HG02981 (cell line): ENCODE measurements around the gene TM2D1.
"Not testable (repeated sequence)": the region's sequence is repeated elsewhere in the genome, so short reads cannot be mapped to it uniquely, and the experiment has no call there.

ENCODE experiments used
- ATAC-seq: cut with Tn5 transposase; IDR thresholded peaks from one replicate; pipeline ENCODE4 v1.9.1; 2021; ENCODE audit warnings: mild to moderate bottlenecking, moderate library complexity; ENCODE audit not compliant: unreplicated experiment

Gene TM2D1

DNA sequence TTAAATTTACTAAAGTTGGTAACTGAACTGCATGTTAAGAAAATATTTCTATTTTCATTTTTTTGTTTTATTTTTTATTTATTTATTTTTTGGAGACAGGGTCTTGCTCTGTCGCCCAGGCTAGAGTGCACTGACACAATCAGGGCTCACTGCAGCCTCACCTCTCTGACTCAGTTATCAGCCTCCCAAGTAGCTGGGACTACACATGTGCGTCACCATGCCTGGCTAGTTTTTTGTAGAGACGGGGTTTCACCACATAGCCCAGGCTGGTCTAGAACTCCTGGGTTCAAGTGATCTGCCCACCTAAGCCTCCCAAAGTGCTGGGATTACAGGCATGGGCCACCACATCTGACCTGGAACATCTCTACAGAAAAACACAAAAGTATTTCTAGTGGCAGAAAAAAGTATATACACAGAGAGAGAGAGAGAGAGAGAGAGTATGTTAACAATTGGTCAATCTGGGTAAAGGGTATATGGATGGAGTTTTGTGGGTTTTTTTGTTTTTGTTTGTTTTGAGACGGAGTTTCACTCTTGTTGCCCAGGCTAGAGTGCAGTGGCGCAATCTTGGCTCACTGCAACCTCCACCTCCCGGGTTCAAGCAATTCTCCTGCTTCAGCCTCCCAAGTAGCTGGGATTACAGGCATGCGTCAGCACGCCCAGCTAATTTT is 5.8 kb downstream of the TM2D1 start:
- ATAC-seq: not testable (repeated sequence)

DNA sequence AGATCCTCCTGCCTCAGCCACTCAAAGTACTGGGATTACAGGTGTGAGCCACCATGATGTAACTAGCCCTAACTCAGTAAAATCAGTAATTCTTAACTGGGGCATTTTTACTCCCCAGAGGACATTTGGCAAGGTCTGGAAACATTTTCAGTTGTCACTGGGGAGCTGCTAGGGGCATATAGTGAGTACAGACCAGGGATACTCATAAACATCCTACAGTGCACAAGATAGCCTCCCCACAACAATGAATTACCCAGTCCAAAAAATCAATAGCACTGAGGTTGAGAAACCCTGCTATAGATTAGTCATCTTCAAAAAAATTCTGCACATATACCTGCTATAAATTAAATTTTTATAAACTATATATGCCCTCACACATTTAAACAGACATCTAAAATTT is 13.0 kb downstream of the TM2D1 start:
- ATAC-seq: no peak

DNA sequence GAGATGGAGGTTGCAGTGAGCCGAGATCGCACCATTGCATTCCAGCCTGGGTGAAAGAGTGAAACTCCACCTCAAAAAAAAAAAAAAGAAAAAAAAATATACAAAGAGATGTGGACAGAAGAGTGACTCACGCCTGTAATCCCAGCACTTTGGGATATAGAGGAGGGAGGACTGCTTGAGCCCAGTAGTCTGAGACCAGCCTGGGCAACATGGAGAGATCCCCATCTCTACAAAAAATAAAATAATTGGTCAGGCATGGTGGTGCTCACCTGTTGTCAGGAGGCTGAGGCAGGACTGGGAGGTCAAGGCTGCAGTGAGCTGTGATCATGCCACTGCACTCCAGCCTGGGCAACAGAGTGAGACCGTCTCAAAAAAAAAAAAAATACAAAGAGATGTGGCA is 13.7 kb downstream of the TM2D1 start:
- ATAC-seq: not testable (repeated sequence)

DNA sequence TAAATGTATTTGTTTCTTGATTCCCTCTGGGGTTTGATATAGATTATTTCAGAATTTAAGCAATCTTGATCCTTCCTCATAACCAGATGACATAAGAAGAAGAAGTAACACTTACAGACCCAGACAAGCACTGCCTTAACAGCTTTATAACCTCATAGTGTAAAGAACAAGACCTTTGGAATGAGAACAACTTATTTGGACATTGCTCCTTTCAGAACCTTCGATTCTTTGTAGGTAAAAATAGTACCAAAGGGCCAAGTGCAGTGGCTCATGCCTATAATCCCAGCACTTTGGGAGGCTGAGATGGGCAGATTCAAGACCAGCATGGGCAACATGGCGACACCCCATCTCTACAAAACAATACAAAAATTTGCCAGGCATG is 15.0 kb downstream of the TM2D1 start:
- ATAC-seq: no peak

DNA sequence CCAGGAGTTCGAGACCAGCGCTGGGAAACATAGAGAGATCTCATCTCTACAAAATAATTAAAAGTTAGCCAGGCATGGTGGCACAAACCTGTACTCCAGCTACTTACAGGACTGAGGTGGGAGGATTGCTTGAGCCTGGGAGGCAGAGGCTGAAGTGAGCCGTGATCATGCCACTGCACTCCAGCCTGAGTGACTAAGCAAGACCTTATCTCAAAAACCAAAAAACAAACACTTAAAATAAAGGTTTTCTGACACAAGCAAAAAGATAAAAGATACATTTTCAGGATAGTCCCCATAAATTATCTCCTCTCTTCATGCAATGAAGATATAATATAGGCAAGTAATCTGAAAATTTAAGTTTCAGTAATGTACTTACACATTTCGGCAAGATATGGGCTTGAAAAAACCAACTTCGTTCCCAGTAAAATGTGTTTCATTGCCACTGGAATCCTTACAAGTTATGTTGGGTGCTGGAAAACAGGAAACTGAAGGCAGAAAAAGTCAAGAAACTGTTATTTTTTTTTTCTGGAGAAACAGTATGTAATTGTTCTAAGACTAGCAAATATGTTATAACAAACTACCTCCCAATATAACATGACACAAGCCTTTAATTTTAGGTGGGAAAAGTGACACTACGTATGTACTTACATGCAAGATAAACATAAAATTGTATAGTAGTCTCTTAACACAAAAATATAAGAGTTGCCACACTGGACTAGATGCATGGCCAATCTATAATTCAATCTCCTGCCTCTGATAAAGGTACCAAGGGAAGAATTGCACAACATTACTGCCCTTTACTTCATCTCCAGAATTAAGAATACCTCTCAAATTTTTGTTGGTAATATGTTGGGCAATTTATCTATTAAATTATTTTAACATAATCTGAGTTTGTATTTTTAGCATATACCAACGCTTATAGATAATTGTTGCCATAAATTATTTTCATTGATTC is 15.7 kb downstream of the TM2D1 start:
- no peak for ATAC-seq

DNA sequence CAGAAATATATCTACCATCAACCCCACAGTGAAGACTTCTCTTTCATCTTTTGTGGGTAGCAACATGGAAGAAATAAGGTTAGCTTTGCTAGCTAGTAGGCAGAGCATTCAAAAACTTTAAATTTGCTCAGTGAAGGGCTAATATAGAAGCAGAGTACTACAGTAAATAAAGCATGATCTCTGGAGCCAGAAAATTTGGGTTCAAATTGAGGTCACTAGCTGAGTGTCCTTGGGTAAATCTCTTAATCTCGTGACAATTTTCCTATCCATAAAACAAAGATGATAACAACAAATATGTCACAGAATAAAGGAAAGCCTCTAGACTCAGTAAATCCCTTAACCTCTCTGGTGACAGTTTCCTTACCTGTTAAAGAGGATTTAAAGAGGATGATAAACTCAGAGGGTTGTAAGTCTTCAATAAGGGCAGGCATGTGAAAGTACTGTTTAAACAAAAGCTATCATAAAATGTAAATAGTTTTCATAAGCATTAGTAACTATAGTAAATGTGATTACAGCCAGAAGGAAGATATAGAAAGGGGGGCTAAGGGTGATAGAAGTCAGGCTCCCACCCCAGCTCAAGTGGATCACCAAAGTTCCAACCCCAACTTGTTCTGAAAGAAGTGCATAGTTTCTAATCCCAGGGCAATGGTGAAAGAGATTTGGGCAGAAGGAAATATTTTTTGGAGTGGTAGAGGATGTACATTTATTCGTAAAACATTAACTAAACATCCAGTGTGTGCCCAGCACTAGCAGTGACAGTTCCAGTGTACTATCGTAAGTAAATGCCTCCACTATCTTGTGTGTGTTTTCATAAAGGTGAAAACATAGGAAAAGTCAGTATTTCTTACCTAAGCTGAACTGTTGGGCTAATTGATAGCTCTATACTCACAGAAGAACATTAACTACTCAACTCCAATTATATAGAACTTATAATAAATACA is 24.8 kb downstream of the TM2D1 start:
- no peak for ATAC-seq

DNA sequence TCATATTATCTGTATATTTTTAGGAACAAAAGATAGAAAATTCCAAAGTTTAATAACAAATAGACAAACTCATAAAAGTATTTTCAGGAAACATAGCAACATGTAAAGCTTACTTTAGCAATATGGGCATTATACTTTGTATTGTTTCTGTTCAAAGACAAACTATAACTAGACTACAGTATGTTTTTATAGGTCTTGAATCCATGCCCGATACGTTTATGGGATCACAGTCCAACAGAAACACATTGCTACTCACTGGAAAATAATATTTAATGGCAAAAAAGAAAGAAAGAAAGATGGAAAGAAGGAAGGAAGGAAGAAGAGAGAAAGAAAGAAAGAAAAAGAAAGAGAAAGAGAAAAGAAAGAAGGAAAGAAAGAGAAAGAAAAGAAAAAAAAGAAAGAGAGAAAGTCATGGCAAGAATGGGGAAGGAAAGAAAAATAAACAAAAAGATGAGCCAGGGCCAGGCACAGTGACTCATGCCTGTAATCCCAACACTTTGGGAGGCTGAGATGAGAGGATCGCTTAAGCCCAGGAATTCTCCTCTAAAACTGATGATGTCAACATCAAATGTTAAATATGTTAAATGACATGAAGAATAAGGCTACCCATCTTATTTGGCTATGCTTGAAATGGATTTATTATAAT is 32.7 kb downstream of the TM2D1 start:
- no peak for ATAC-seq

DNA sequence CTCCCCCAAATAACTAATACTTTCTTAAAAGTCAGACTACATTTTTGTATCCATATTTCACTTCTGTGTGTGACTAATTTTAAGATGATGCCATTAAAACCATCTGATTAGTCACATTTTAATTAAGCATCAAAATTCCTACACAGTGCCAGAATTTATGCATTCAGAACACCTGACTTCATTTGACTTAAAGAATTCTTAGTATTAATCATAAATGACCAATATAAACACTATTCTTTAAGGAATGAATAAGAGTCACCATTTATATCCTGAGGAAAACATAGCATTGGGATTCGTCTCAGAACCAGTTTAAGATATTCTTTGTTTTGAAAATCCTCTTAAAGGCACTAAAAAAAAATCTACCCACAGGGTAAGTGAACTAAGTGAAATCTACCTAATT is 37.0 kb downstream of the TM2D1 start:
- no peak for ATAC-seq

DNA sequence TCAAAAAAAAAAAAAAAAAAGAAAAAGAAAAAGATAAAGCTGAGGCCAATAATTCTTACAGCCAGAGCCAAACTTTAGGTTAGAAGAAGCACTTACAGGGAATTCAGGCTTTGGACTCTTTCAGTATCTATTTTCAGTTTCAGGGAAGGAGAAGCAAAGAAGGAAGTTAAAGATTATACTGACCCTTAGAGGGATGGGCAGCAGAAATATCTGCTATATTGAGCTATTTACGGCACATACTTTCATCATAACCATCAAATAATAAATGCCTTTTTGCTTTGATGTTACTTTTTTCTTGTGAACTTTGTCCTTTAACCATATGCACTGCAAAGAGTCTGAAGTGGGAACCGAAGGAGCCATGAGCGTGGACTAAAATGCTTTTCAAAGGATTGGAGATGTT is 42.0 kb downstream of the TM2D1 start:
- no peak for ATAC-seq

DNA sequence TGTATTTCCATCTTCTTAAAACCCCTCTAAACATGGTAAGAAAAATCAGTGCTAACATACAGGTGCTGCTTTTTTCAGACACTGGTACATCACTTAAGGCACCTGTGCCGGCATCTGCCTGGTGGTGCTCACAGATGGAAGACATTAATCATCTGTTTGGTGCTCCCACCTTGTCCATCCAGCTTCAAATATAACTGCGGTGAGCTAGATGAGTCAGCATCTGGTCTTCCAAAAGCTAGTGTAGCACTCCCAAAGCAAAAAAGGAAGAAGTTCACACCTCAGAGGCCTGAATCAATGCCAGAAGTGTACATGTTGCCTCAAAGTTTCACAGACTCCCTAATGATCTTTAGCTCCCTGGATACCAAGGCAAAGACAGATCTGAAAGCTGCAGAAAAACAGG is 44.4 kb downstream of the TM2D1 start:
- no peak for ATAC-seq

DNA sequence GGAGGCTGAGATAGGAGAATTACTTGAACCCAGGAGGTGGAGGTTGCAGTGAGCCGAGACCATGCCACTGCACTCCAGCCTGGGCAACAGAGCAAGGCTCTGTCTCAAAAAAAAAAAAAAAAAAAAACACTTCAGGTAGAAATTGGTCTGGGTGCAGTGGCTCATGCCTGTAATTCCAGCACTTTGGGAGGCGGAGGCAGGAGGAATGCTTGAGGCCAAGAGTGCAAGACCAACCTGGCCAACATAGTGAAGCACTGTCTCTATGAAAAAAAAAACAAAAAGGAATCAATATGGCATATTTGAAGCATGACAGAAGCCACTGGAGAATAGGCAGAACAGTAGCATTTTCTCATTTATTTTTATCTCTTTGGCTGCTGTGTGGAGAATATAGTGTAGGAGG is 48.1 kb downstream of the TM2D1 start:
- not testable (repeated sequence) for ATAC-seq

DNA sequence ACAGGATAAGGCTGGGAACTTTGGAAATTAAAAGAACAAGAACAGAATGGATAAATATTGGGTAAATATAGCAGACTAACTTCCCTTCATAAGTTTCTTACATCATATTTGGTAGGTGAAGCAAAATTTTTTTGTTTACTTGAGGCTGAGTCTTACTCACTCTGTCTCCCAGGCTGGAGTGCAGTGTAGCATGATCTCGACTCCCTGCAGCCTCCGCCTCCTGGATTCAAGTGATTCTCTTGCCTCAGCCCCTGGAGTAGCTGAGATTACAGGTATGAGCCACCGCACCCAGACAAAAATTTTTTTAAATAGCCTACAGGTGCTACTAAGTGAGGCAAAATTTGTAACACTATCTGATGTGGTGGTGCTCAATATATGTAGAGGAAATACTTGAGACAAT is 50.7 kb downstream of the TM2D1 start:
- no peak for ATAC-seq

DNA sequence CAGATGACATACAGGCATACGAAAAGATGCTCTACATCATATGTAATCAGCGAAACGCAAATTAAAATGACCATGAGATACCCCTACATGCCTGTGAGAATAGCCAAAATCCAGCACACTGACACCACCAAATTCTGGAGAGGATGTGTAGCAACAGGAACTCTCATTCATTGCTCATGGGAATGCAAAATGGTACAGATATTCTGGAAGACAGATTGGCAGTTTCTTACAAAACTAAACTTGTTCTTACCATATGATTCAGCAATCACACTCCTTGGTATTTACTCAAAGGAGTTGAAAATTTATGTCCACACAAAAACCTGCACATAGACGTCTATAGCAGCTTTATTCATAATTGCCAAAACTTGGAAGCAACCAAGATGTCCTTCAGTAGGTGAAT is 52.6 kb downstream of the TM2D1 start:
- ATAC-seq: no peak

DNA sequence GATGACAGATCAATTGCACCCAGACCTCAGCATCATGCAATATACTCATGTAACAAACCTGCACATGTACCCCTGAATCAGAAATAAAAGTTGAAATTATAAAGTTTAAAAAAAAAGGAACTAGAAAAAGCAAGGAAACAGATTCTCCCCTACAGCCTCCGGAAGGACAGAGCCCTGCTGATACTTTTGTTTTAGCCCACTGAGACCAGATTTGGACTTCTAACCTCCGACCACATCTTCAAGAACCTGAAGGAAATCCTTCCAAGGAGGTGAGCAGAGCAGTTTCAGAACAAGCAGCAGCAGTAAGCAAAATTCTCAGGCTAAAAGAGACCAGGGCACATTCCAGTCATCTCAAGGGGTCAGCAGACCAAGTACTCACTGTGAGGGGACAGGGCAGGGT is 54.5 kb downstream of the TM2D1 start:
- no peak for ATAC-seq

DNA sequence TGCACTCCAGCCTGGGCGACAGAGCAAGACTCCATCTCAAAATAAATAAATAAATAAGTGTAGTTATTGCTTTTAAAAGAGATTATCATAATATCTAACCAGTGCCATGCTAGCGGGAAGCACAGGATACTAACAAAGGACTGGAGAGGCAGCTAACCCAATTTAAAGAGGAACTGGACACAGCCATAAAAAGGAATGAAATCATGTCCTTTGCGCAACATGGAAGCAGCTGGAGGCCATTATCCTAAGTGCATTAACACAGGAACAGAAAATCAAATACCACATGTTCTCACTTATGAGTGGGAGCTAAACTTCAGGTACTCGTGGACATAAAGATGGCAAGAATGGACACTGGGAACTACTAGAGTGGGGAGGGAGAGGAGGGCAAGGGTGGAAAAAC is 54.9 kb downstream of the TM2D1 start:
- ATAC-seq: no peak

DNA sequence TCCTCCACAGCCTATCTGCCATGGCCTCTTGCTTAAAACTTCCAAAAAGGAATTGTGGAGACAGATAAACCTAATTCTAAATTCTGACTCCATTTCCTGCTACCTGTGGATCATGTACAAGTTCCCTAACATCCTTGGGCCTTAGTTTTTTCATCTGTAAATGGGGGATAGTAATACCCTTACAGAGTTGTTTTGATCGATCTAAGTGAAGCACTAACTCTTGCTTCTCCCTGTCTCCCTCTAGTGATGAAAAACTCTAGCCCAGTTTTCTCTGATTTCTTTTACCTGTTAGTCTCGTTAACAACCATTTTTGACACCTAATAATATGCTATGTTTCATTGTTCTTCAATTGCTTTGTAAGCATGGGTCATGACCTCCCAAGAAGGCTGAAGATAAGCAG is 65.9 kb downstream of the TM2D1 start:
- ATAC-seq: no peak

DNA sequence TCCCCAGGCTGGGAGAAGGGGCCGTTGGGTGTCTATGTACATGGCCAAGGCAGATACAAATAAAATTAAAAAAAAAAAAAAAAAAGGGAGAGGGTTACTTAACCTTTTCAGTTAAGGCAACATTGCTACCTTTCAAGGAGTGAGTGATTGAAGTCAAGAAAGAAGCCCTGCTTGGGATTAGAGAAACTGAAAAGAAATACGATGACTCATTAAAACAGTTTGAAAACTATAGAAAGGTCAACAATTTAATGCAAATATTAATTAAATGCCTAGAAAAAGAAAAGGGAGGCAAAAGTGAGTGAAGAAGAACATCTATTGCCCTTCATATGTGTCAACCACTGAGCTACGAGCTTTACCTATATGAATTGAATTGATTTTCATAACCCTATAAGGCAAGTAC is 69.5 kb downstream of the TM2D1 start:
- ATAC-seq: no peak

DNA sequence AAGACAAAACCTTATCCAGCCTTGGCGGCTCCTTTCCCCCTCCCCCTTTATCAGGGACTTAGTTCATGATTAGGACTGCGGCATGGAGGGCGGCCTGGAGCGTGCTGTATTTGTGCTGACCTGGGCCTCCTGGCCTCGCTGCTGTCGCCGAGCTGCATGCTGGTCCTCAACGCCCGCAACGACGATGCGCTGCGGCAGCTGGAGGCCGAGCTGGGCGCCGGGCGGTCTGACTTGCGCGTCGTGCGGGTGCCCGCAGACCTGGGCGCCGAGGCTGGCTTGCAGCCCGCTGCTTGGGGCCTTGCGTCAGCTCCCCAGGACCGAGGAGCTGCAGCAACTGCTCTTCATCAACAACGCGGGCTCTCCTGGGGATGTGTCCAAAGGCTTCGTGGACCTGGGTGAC is 70.9 kb downstream of the TM2D1 start:
- no peak for ATAC-seq

DNA sequence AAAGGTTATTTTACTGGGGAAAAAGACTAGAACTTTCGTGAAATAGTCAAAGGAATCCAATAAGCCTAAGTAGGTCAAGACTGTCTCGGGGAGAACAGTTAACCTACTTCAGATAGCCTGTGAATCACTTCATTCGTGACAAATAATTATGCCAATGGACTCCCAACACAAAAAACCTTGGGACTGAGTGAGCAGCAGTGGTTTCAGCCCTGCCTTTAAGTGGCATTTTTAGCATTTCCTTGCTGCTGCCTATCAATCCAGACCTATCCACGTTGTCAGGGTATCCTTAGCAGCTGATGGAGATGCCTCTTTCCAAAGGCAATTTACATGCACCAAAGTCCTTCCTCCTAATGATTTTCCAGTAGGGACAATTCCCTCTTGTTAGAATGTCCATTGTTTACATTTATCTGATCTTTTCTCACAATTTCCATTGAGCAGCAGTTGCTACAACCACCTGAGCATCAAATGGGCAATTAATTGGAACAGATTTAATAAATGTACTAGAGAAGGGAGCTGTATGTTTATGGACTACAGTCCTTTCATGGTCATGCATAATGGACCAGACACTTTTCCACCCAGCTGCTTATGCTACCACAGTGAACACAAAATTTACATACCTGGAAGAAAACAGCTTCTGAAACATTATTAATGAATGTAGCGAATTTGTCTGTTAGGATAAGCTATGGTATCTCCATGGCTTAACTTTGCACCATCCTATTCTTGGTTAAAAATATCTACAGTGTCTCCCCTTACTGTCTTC is 75.8 kb downstream of the TM2D1 start:
- no peak for ATAC-seq

DNA sequence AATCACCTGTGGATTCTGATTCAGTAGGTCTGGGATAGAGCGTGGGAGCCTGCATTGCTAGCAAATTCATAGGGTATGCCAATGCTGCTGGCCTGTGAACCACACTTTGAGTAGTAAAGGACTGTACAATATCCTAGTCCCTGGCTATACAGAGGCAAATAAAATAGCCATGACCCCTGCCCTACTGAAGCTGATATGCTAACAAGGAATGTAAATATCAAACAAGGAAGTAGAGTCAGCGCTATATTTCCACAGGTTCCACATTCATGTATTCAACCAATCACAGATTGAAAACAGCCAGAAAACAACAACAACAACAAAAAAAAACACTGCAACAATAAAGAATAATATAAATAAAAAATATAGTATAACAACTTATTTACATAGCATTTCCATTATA is 77.8 kb downstream of the TM2D1 start:
- no peak for ATAC-seq
